ENCODE results near the gene RNF19B. TPM values are rescaled to one million over a fixed set of nuclear protein-coding genes. Genes with fewer than 3 reads are reported as not detected.

Gene RNF19B
- total RNA-seq, 1 experiment from 2014 or later: 41.3 TPM

DNA sequence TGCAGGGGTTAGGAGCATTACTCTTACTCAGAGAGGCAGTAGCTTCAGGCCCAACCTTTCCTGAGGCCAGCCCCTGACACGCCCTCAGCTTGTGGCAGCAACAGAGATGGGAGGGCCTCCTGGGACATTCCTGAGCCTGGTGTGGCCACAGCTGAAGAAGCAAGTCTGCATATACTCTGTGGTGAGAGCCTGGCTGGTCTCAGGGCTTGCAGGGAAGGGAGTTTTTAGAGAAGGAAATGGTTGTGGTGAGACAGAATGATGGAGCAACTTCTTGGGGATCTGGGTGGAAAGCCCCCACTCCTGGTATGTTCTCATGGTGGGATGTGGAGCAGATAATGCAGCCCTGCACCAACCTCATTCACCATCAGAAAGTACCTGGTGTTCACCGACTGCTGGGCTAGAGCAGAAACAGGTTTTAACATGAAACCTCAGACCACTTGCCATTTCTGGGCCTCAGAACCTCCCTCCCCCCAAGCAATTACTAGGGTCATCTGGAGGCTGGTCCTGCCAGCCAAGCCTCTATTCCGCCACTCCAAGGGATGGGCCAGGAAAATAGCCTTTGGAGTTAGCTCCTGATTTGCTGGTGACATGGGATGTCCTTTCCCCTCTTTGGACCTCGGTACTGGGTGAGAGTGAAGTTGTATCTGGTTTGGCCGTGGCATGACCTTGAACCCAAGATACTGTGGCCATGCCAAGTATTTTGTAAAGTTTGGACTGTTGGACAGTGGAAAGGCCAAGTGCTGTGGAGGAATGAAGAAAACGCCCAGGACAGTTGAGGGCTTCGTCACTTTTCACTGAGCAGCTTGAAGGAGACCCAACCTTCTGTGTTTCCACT is 28.1 kb upstream of the RNF19B start:
- Mint-ChIP-seq H3K4me3 (ENCODE audit: unreplicated experiment) (peak overlapping the region; percentile 48), H3K27ac (ENCODE audit: low read depth, unreplicated experiment) (peak overlapping the region; percentile 92), H3K36me3 (ENCODE audit: insufficient read depth, unreplicated experiment) (peaks cover 8% of the 10 kb centered on the region), H3K27me3 (ENCODE audit: insufficient read depth, unreplicated experiment) (no peaks in the 10 kb centered on the region), H3K4me1 (ENCODE audit: insufficient read depth, unreplicated experiment) (peaks cover 42% of the 10 kb centered on the region), H3K9me3 (ENCODE audit: unreplicated experiment) (no peaks in the 10 kb centered on the region)
- peak; percentile 94 for DNase-seq (ENCODE audit: unreplicated experiment)
- TF ChIP-seq, protein P1, sequence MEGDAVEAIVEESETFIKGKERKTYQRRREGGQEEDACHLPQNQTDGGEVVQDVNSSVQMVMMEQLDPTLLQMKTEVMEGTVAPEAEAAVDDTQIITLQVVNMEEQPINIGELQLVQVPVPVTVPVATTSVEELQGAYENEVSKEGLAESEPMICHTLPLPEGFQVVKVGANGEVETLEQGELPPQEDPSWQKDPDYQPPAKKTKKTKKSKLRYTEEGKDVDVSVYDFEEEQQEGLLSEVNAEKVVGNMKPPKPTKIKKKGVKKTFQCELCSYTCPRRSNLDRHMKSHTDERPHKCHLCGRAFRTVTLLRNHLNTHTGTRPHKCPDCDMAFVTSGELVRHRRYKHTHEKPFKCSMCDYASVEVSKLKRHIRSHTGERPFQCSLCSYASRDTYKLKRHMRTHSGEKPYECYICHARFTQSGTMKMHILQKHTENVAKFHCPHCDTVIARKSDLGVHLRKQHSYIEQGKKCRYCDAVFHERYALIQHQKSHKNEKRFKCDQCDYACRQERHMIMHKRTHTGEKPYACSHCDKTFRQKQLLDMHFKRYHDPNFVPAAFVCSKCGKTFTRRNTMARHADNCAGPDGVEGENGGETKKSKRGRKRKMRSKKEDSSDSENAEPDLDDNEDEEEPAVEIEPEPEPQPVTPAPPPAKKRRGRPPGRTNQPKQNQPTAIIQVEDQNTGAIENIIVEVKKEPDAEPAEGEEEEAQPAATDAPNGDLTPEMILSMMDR (IDR thresholded peaks at IDR 0.05; ENCODE audit: unreplicated experiment): no peak
- BruUV-seq (replicated peaks): TSS peak; percentile 52
- ChIA-PET POLR2A (interaction anchor here (0.6 to 13.0 kb wide), 20 partner anchors 12 to 342 kb away, joined by 3 to 255 read pairs (median 4); partner anchors contain the start of genes RBBP4, RNF19B, S100PBP and YARS1), CTCF (interaction anchor here (0.5 to 5.5 kb wide), 5 partner anchors 8 to 243 kb away, joined by 3 to 71 read pairs (median 6); no protein-coding TSS in a partner anchor)
- intact Hi-C loops (cut with micrococcal nuclease): loop anchor here (1.0 kb wide), 1 partner anchor 15 kb away; no protein-coding TSS in a partner anchor

DNA sequence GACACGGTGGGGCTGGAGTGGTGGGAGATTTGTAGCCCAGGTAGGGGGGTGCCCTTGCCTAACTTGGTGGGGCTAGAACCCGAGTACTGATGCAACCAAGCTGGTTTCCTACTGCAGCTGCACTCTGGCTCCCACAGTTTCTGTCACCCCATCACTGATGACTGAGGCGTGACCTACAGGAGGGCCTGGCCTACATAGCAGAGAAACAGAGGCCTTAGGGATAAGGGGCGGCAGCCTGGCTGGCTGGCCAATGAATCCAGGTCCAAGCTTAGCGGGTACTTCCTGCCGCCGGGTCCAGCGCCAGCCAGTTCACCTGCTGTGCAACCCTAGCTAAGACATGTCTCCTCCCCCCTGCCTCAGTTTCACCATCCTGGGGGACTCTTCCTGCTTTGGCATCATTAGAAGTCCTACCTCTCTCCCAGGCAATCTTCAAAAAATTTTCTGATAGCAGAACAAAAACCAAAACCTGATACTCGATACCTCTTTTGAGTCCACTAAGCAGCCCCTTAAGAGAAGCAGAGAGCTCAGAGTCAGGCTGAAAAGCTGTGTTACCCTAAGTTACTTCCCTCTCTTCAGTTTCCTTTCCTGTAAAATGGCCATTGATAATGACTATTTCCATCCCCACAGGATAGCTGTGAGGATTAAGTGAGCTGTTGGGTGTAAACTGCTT is 27.3 kb upstream of the RNF19B start:
- H3K36me3 Mint-ChIP-seq (ENCODE audit: insufficient read depth, unreplicated experiment): peaks cover 7% of the 10 kb centered on the region
- intact Hi-C loops (cut with micrococcal nuclease): loop anchor here (1.0 kb wide), 1 partner anchor 15 kb away; no protein-coding TSS in a partner anchor
- TF ChIP-seq, protein P1 (IDR thresholded peaks at IDR 0.05; ENCODE audit: unreplicated experiment): no peak
- H3K27me3 Mint-ChIP-seq (ENCODE audit: insufficient read depth, unreplicated experiment): no peaks in the 10 kb centered on the region
- BruUV-seq (replicated peaks): no TSS peak
- peak overlapping the region; percentile 92 for H3K27ac Mint-ChIP-seq (ENCODE audit: low read depth, unreplicated experiment)
- no peaks in the 10 kb centered on the region for H3K9me3 Mint-ChIP-seq (ENCODE audit: unreplicated experiment)
- peaks cover 42% of the 10 kb centered on the region for H3K4me1 Mint-ChIP-seq (ENCODE audit: insufficient read depth, unreplicated experiment)
- ChIA-PET CTCF (interaction anchor here (0.9 to 5.5 kb wide), 5 partner anchors 9 to 620 kb away, joined by 3 to 71 read pairs (median 6); no protein-coding TSS in a partner anchor), POLR2A (interaction anchor here (0.7 to 13.0 kb wide), 16 partner anchors 11 to 341 kb away, joined by 3 to 255 read pairs (median 4); partner anchors contain the start of genes RBBP4 and RNF19B)
- peak overlapping the region; percentile 48 for H3K4me3 Mint-ChIP-seq (ENCODE audit: unreplicated experiment)
- no peak for DNase-seq (ENCODE audit: unreplicated experiment)

DNA sequence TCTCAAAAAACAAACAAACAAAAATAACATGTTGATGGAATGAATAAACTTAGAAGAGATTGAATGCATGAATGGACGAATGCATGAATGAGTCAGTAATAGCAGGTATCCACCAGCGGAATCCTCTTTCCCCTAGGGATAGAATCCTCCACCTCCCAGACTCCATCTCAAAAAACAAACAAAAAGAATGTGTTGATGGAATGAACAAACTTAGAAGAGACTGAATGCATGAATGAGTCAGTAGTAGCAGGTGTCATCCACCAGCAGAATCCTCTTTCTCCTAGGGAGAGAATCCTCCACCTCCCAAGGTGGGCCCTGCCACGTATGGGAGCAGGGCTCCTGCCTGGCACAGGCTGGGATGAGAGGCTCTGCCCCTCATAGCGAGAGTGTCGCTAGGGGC is 26.8 kb upstream of the RNF19B start:
- Mint-ChIP-seq H3K27ac (ENCODE audit: low read depth, unreplicated experiment) (peak overlapping the region; percentile 92), H3K36me3 (ENCODE audit: insufficient read depth, unreplicated experiment) (peaks cover 7% of the 10 kb centered on the region), H3K4me1 (ENCODE audit: insufficient read depth, unreplicated experiment) (peaks cover 42% of the 10 kb centered on the region), H3K4me3 (ENCODE audit: unreplicated experiment) (peak overlapping the region; percentile 48), H3K9me3 (ENCODE audit: unreplicated experiment) (no peaks in the 10 kb centered on the region), H3K27me3 (ENCODE audit: insufficient read depth, unreplicated experiment) (no peaks in the 10 kb centered on the region)
- POLR2A ChIA-PET: interaction anchor here (1.1 to 13.0 kb wide), 10 partner anchors 10 to 58 kb away, joined by 3 to 255 read pairs (median 8); partner anchors contain the start of gene RNF19B
- intact Hi-C loops (cut with micrococcal nuclease): no loop called here
- TF ChIP-seq, protein P1 (IDR thresholded peaks at IDR 0.05; ENCODE audit: unreplicated experiment): no peak
- peak; percentile 44 for DNase-seq (ENCODE audit: unreplicated experiment)
- no TSS peak for BruUV-seq (replicated peaks)
- CTCF ChIA-PET: interaction anchor here (0.9 to 5.5 kb wide), 5 partner anchors 9 to 621 kb away, joined by 3 to 71 read pairs (median 6); no protein-coding TSS in a partner anchor

Data from MCF 10A (cell line).